HG02943 (cell line): ENCODE data around the gene IRF4.

Experiments used
- ATAC-seq: cut with Tn5 transposase; IDR thresholded peaks from one replicate; pipeline ENCODE4 v1.9.1; 2021; ENCODE audit warnings: mild to moderate bottlenecking, low read depth, moderate library complexity; ENCODE audit not compliant: unreplicated experiment

Gene IRF4

GRCh38 chr6:436308-437036 lies 44.9 kb downstream of the IRF4 start:
- no peak for ATAC-seq

DNA sequence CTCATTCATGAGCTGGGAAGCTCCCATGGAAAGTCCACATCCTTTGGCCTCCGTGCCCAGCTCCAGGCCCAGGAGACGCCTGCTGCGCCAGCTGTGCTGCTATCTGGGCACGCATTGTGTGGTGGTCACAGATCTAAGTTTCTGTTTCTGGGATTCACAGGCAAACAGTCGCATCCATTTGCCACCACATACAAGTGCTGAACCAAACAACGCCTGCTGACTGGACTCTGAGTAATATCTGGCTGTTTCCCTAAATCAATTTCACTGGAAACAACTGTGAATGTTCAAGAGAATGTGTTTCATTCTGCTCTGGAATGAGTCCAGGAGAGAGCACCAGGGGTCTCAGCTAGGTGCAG lies 45.5 kb downstream of the IRF4 start:
- no peak for ATAC-seq

DNA sequence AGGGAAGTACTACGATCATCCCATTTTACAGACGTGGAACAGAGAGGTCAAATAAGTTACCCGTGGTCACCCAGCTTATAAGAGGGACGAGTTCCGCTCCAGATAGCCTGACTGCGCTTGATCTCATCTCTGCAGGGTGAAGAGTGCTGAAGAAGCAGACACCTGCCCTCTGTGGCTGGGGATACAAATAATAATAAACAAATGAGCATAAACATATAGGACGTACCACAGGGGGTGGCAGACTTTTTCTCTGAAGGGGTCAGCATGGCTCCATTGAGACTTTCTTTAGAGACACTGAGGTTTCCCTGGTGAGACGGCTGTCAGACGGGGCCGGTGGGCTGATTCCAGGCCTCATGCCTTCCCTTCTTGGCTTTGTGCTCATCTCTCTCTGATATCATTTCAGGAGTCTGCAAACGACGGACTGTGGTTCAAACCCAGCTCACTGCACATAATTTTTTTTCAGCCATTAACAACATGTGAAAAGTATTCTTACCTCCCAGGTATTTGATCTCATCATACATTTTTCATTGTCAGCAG lies 47.1 kb downstream of the IRF4 start:
- ATAC-seq, result no peak

GRCh38 chr6:439641-440167 lies 48.2 kb downstream of the IRF4 start:
- no peak for ATAC-seq

GRCh38 chr6:441126-441920 lies 49.8 kb downstream of the IRF4 start:
- no peak for ATAC-seq

DNA sequence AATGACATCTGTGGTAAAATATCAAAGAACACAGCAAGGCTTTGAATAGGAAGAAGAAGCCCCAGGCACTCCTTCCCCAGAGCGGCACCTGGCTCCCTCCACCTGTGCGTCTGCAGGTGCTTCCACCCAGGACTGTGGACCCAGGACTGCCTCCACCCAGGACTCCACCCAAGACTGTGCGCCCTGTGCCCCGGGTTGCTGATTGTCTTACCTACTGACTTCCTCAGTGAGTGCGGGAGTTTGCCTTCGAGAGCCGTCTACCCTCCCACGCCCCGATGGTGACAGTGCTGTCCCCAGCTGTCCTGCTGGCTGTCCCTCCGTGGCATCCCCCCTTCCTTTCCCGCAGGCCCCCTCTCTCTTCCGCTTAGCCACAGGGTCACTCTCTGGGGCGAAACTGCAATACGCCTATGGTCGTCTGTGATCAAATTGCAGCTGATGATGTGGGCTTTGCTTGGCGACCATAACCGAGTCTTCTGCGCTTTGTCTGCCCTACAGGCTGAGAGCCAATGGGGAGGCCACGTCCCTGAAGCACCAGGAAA lies 52.1 kb downstream of the IRF4 start:
- no peak for ATAC-seq

DNA sequence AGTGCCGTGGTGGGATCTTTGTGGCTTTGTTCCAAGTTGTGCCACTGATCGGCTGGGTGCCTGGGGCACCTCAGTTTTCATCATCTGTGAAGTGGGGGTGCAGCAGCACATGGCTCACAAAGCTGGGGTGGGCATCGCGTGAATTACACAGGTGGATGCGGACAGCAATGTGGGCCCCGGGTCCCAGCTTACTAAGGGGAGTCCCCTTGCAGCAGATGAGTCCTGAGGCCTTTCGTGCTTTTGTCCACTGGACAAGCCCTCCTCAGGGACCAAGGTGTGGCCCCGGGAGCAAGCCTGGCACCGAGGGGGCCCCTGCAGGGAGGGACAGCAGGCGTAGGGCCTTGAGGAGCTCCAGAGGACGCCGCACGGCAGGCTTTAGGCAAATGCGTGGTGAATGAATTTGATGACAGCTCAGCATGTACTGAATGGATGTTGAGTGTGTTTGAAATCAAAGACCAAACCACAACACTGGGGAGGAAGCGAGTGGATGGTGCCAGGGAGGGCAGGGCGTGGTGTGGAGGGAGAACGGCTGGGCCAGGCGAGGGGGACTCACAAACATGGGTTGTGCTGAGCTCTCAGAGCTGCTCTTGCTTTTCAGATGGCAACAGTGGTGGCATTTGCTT lies 53.2 kb downstream of the IRF4 start:
- ATAC-seq, result no peak

GRCh38 chr6:445571-446417 lies 54.2 kb downstream of the IRF4 start:
- no peak for ATAC-seq

- ATAC-seq, result no peak
These were observed 55.1 kb downstream of the IRF4 start for GRCh38 chr6:446418-447366.

- no peak for ATAC-seq
These were observed 56.0 kb downstream of the IRF4 start for GRCh38 chr6:447381-448165.

GRCh38 chr6:448296-449056 lies 56.9 kb downstream of the IRF4 start:
- no peak for ATAC-seq

- no peak for ATAC-seq
These were observed 57.5 kb downstream of the IRF4 start for GRCh38 chr6:449057-449430.

DNA sequence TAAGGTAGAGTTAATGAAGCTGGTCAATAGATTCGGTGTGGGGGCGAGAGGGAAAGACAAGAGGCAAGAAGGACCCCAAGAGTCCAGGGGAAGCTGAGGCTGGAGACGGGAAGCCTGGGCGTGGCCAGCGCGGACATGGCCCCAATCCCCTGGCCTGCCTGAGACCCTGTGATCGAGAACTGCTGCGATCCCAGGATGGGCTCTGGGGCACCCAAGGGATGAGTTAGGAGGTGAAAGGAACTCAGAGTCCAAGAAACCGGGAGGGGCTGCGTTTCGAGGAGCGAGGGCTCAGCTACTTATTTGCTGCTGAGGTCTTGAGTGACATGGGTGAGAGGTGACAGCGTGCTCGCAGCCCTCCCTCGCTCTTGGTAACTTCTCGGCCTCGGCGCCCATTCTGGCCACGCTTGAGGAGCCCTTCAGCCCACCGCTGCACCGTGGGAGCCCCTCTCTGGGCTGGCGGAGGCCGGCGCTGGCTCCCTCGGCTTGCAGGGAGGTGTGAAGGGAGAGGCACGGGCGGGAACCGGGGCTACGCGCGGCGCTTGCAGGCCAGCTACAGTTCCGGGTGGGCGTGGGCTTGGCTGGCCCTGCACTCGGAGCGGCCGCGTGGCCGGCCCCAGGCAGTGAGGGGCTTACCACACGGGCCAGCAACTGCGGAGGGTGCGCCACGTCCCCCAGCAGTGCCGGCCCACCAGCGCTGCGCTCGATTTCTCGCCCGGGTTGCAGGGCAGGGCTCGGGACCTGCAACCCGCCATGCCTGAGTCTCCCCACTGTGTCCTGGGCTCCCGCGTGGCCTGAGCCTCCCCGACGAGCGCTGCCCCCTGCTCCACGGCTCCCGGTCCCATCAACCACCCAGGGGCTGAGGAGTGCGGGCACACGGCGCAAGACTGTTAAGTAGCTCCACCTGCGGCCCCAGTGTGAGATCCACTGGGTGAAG lies 58.2 kb downstream of the IRF4 start:
- ATAC-seq, result no peak

DNA sequence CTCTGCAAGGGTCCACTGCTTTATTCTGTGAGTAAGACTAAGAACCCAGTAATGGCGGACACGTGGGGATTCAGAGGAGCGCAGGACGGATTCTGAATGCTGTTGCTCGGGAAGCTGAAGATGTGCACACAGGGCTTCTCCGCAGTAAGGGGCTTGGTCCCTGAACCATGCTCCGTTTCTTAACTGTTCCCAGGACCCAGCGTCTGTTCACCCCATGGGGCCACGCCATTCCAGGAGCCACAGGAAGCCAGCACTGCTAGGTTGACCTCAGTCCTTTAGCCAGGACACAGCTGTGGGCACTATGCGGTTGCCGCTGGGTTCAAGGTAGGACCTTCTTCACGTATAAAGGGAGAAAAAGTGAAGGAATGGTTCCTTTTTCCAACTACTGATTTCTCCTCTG lies 59.8 kb downstream of the IRF4 start:
- ATAC-seq, result no peak

DNA sequence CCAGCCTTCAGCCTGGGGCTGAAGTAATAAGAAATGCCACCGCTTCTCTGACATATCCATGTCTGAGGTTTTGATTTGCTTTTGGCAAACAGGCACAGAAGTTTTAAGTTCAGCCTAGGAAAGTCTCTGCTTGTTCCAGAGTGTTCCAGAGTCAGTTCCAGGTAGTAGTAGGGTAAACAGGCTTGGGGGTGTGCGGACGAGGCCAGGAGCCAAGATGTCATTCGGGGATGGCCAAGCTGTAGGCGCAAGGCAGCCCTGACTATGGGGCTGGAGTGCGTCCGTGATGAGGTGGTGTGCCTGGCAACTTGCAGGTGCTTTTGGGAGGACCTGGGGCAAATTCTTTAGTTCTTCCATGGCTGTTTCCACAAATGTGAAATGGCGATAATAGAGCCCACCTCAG lies 60.3 kb downstream of the IRF4 start:
- ATAC-seq, result no peak

- ATAC-seq, result no peak
These were observed 60.9 kb downstream of the IRF4 start for GRCh38 chr6:452301-453067.
